SJCRH30 (cell line): ENCODE results near the gene RNF17. TPM values are rescaled to one million over a fixed set of nuclear protein-coding genes. Genes with fewer than 3 reads are reported as not detected.
"Not testable (repeated sequence)": the region's sequence is repeated elsewhere in the genome, so short reads cannot be mapped to it uniquely, and the experiment has no call there.

Experiments used
- DNase-seq, 2 experiments: peaks; one replicate each; pipeline ENCODE4 v3.0.0-alpha.2; 2015 to 2020
- H3K27ac ChIP-seq: fragments of 250-450 bp; sonication (Bioruptor Pico); 2 replicates; pipeline ENCODE4 v1.5.1; 2020; ENCODE audit warnings: mild to moderate bottlenecking, moderate library complexity
- H3K27me3 ChIP-seq: fragments of 250-450 bp; sonication (Bioruptor Pico); 2 replicates; pipeline ENCODE4 v1.5.1; 2020; ENCODE audit warnings: mild to moderate bottlenecking, moderate library complexity
- H3K36me3 ChIP-seq: fragments of 250-450 bp; sonication (Bioruptor Pico); 2 replicates; pipeline ENCODE4 v1.5.1; 2020; ENCODE audit warnings: mild to moderate bottlenecking, moderate library complexity
- H3K4me1 ChIP-seq: fragments of 250-450 bp; sonication (Bioruptor Pico); 2 replicates; pipeline ENCODE4 v1.5.1; 2020; ENCODE audit warnings: mild to moderate bottlenecking, moderate library complexity
- H3K4me3 ChIP-seq: fragments of 250-450 bp; sonication (Bioruptor Pico); 2 replicates; pipeline ENCODE4 v1.5.1; 2020; ENCODE audit warnings: mild to moderate bottlenecking, moderate library complexity
- H3K9me3 ChIP-seq: fragments of 250-450 bp; sonication (Bioruptor Pico); replicated peaks from 2 replicates; pipeline ENCODE4 v1.5.1; 2020; ENCODE audit warnings: mild to moderate bottlenecking, moderate library complexity
- total RNA-seq: library from RNA; depleted of rRNA; stranded (reverse); fragments of >200 nt; shearing (Covaris generic); gene quantifications from 2 replicates; pipeline ENCODE4 v1.2.3, GENCODE V29; 2014; rRNA removed

The RNF17 gene
- total RNA-seq: not detected in 2 replicates

- no peaks in the 10 kb centered on the region for H3K27me3 ChIP-seq
- no peaks in the 10 kb centered on the region for H3K36me3 ChIP-seq
- H3K9me3 ChIP-seq: no peaks in the 10 kb centered on the region
- H3K4me3 ChIP-seq: no peak within 1 kb of the TSS
- H3K27ac ChIP-seq: no peak within 1 kb of the TSS
- no peaks in the 10 kb centered on the region for H3K4me1 ChIP-seq
- DNase-seq: no peak
Observed at GRCh38 chr13:24763596-24764275, at the start of gene RNF17. TSS of gene RNF17 (plus strand) at chr13:24764169. CDS start at chr13:24764204, 35 bp downstream.

- H3K27ac ChIP-seq: no peak overlapping the region
- H3K9me3 ChIP-seq: no peaks in the 10 kb centered on the region
- DNase-seq: no peak
- H3K36me3 ChIP-seq: no peaks in the 10 kb centered on the region
- no peaks in the 10 kb centered on the region for H3K4me1 ChIP-seq
- H3K27me3 ChIP-seq: peaks cover 6% of the 10 kb centered on the region; the same call in 1 of the 2 replicates
- H3K4me3 ChIP-seq: no peak overlapping the region
Observed at GRCh38 chr13:24716011-24716410, 48.0 kb upstream of the RNF17 start.

GRCh38 chr13:24716446-24716845 lies 47.5 kb upstream of the RNF17 start:
- Histone ChIP-seq H3K4me1 (no peaks in the 10 kb centered on the region), H3K9me3 (no peaks in the 10 kb centered on the region), H3K36me3 (no peaks in the 10 kb centered on the region), H3K27me3 (peaks cover 10% of the 10 kb centered on the region; the same call in 1 of the 2 replicates), H3K27ac (no peak overlapping the region), H3K4me3 (no peak overlapping the region)
- no peak for DNase-seq

GRCh38 chr13:24717217-24717616 lies 46.8 kb upstream of the RNF17 start:
- peaks cover 10% of the 10 kb centered on the region; the same call in 1 of the 2 replicates for H3K27me3 ChIP-seq
- no peaks in the 10 kb centered on the region for H3K9me3 ChIP-seq
- H3K4me3 ChIP-seq: no peak overlapping the region
- no peak overlapping the region for H3K27ac ChIP-seq
- DNase-seq: no peak
- no peaks in the 10 kb centered on the region for H3K36me3 ChIP-seq
- H3K4me1 ChIP-seq: no peaks in the 10 kb centered on the region

- Histone ChIP-seq H3K27ac (no peak overlapping the region), H3K9me3 (no peaks in the 10 kb centered on the region), H3K27me3 (peaks cover 10% of the 10 kb centered on the region; the same call in 1 of the 2 replicates), H3K4me3 (no peak overlapping the region), H3K4me1 (no peaks in the 10 kb centered on the region), H3K36me3 (no peaks in the 10 kb centered on the region)
- no peak for DNase-seq
Observed at GRCh38 chr13:24718192-24718965, 45.6 kb upstream of the RNF17 start.

- no peaks in the 10 kb centered on the region for H3K9me3 ChIP-seq
- no peaks in the 10 kb centered on the region for H3K4me1 ChIP-seq
- H3K27ac ChIP-seq: no peak overlapping the region
- no peak overlapping the region for H3K4me3 ChIP-seq
- no peak for DNase-seq
- H3K27me3 ChIP-seq: peaks cover 10% of the 10 kb centered on the region; the same call in 1 of the 2 replicates
- no peaks in the 10 kb centered on the region for H3K36me3 ChIP-seq
Observed at GRCh38 chr13:24719139-24719538, 44.8 kb upstream of the RNF17 start.

- Histone ChIP-seq H3K9me3 (no peaks in the 10 kb centered on the region), H3K27me3 (peaks cover 4% of the 10 kb centered on the region; the same call in 1 of the 2 replicates), H3K4me3 (no peak overlapping the region), H3K36me3 (no peaks in the 10 kb centered on the region), H3K27ac (no peak overlapping the region), H3K4me1 (no peaks in the 10 kb centered on the region)
- no peak for DNase-seq
Observed at GRCh38 chr13:24723206-24723605, 40.8 kb upstream of the RNF17 start.

GRCh38 chr13:24724714-24725113 lies 39.3 kb upstream of the RNF17 start:
- Histone ChIP-seq H3K27me3 (peaks cover 4% of the 10 kb centered on the region; the same call in 1 of the 2 replicates), H3K9me3 (no peaks in the 10 kb centered on the region), H3K27ac (no peak overlapping the region), H3K36me3 (no peaks in the 10 kb centered on the region), H3K4me3 (no peak overlapping the region), H3K4me1 (no peaks in the 10 kb centered on the region)
- DNase-seq: no peak

- Histone ChIP-seq H3K36me3 (no peaks in the 10 kb centered on the region), H3K4me1 (no peaks in the 10 kb centered on the region), H3K27me3 (peaks cover 4% of the 10 kb centered on the region; the same call in 1 of the 2 replicates), H3K27ac (no peak overlapping the region), H3K9me3 (no peaks in the 10 kb centered on the region), H3K4me3 (no peak overlapping the region)
- no peak for DNase-seq
Observed at GRCh38 chr13:24725379-24725778, 38.6 kb upstream of the RNF17 start.

GRCh38 chr13:24727731-24728601 lies 36.0 kb upstream of the RNF17 start:
- H3K27ac ChIP-seq: no peak overlapping the region
- no peak overlapping the region for H3K4me3 ChIP-seq
- no peaks in the 10 kb centered on the region for H3K4me1 ChIP-seq
- H3K36me3 ChIP-seq: no peaks in the 10 kb centered on the region
- DNase-seq: peak; percentile 69 to 83
- no peaks in the 10 kb centered on the region for H3K9me3 ChIP-seq
- no peaks in the 10 kb centered on the region for H3K27me3 ChIP-seq

GRCh38 chr13:24730873-24731567 lies 32.9 kb upstream of the RNF17 start:
- H3K27me3 ChIP-seq, H3K4me1 ChIP-seq, DNase-seq, H3K4me3 ChIP-seq, H3K27ac ChIP-seq, H3K36me3 ChIP-seq, H3K9me3 ChIP-seq: not testable (repeated sequence)

GRCh38 chr13:24734950-24735349 lies 29.0 kb upstream of the RNF17 start:
- no peak for DNase-seq
- Histone ChIP-seq H3K36me3 (no peaks in the 10 kb centered on the region), H3K4me3 (no peak overlapping the region), H3K4me1 (no peaks in the 10 kb centered on the region), H3K9me3 (no peaks in the 10 kb centered on the region), H3K27ac (no peak overlapping the region), H3K27me3 (no peaks in the 10 kb centered on the region)

- H3K36me3 ChIP-seq: no peaks in the 10 kb centered on the region
- 0 out of 2 replicates have a peak, but pooled peaks cover 4% of the 10 kb centered on the region for H3K4me1 ChIP-seq
- H3K9me3 ChIP-seq: no peaks in the 10 kb centered on the region
- H3K4me3 ChIP-seq: no peak overlapping the region
- no peaks in the 10 kb centered on the region for H3K27me3 ChIP-seq
- DNase-seq: no peak
- no peak overlapping the region for H3K27ac ChIP-seq
Observed at GRCh38 chr13:24737042-24737441, 26.9 kb upstream of the RNF17 start.

- DNase-seq: no peak
- no peaks in the 10 kb centered on the region for H3K9me3 ChIP-seq
- H3K27me3 ChIP-seq: no peaks in the 10 kb centered on the region
- no peak overlapping the region for H3K4me3 ChIP-seq
- H3K27ac ChIP-seq: no peak overlapping the region
- no peaks in the 10 kb centered on the region for H3K36me3 ChIP-seq
- H3K4me1 ChIP-seq: 0 out of 2 replicates have a peak, but pooled peaks cover 4% of the 10 kb centered on the region
Observed at GRCh38 chr13:24738366-24738847, 25.6 kb upstream of the RNF17 start.
